ENCODE data around the gene FOXD3.
"Not testable (repeated sequence)": the region's sequence is repeated elsewhere in the genome, so short reads cannot be mapped to it uniquely, and the experiment has no call there.

DNA sequence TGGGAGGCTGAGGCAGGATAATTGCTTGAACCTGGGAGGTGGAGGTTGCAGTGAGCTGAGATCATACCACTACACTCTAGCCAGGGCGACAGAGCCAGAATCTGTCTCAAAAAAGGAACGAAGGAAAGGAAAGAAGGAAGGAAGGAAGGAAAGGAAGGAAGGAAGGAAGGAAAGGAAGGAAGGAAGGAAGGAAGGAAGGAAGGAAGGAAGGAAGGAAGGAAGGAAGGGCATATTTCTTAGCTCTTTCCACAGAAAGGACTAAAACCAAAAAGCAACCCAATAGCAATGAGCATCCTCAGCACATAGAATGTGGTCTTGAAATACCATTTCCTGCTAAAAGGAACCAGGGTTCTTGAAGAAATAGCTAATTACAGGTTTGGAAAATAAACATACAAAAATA, 33.9 kb downstream of the FOXD3 start:
- TF ChIP-seq POLR2A (IDR thresholded peaks at IDR 0.05; ENCODE audit: low read depth, low read length); TAF1 (IDR thresholded peaks at IDR 0.05; ENCODE audit: low read depth, low read length); POLR2AphosphoS5 (IDR thresholded peaks at IDR 0.05; ENCODE audit: low read depth, low read length); PAX5 (IDR thresholded peaks at IDR 0.05; ENCODE audit: insufficient read depth, low read length, severe bottlenecking); SPI1 (IDR thresholded peaks at IDR 0.05; ENCODE audit: low read depth, low read length); POU2F2 (IDR thresholded peaks at IDR 0.05; ENCODE audit: low read depth, low read length): not testable (repeated sequence)
